ENCODE data around the gene NOL9.
A peak's percentile ranks its signal among the peaks of the same experiment; 100 is the strongest.

NOL9 gene

DNA sequence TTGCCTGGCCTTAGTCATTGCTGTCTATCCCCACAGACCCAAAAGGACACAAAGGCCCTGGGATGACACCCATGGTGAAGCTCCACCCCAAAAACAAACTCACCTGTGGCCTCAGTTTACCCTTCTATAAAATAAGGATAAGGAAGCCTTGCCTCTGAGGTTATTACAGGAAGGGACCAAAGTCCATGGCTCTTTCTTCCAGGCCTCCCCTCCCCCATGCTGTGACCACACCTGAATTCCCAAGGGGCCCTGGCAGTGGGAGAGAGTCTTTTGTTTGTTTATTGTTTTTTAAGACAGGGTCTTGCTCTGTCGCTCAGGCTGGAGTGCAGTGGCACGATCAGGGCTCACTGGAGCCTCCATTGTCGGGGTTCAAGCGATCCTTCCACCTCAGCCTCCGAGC is 77.8 kb downstream of the NOL9 start:
- no peak overlapping the region for H3K27ac Mint-ChIP-seq
- H3K4me3 Mint-ChIP-seq = no peak overlapping the region
- peaks cover 4% of the 10 kb centered on the region for H3K4me1 Mint-ChIP-seq (ENCODE audit: low read depth)
- H3K27me3 Mint-ChIP-seq = no peaks in the 10 kb centered on the region
- DNase-seq = no peak
- H3K9me3 Mint-ChIP-seq = no peaks in the 10 kb centered on the region
- no peaks in the 10 kb centered on the region for H3K36me3 Mint-ChIP-seq (ENCODE audit: low read depth)

- Mint-ChIP-seq H3K27ac (no peak overlapping the region), H3K36me3 (ENCODE audit: low read depth) (no peaks in the 10 kb centered on the region), H3K4me1 (ENCODE audit: low read depth) (peaks cover 4% of the 10 kb centered on the region), H3K9me3 (no peaks in the 10 kb centered on the region), H3K4me3 (no peak overlapping the region), H3K27me3 (no peaks in the 10 kb centered on the region)
- peak; percentile 87 for DNase-seq
Measured at GRCh38 chr1:6475381-6476133, 78.8 kb downstream of the NOL9 start.

DNA sequence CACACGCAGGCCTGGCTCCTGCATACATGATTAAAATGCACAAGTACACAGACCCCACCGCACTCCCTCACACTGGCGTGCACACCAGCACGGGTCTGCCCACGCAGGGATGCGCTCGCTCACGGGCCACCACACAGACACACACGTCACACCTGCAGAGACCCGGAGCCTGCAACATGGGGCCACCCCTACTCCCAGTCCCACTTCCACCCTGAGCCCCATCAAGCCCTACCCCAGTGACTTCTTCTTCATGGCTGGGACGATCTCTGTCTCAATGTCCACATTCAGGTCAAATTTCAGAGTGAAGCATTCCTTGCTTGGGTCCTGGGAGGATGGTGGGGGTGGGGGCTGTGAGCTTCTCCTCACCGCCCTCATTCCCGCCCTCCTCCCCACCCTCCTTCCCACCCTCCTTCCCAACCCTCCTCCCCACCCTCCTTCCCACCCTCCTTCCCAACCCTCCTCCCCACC is 79.5 kb downstream of the NOL9 start:
- no peak overlapping the region for H3K27ac Mint-ChIP-seq
- H3K27me3 Mint-ChIP-seq = no peaks in the 10 kb centered on the region
- no peak for DNase-seq
- H3K9me3 Mint-ChIP-seq = no peaks in the 10 kb centered on the region
- no peak overlapping the region for H3K4me3 Mint-ChIP-seq
- peaks cover 4% of the 10 kb centered on the region for H3K4me1 Mint-ChIP-seq (ENCODE audit: low read depth)
- H3K36me3 Mint-ChIP-seq (ENCODE audit: low read depth) = no peaks in the 10 kb centered on the region

GRCh38 chr1:6473974-6474814 is 80.1 kb downstream of the NOL9 start:
- Mint-ChIP-seq H3K4me1 (ENCODE audit: low read depth) (peaks cover 4% of the 10 kb centered on the region), H3K36me3 (ENCODE audit: low read depth) (no peaks in the 10 kb centered on the region), H3K27me3 (no peaks in the 10 kb centered on the region), H3K4me3 (no peak overlapping the region), H3K9me3 (no peaks in the 10 kb centered on the region), H3K27ac (no peak overlapping the region)
- no peak for DNase-seq

DNA sequence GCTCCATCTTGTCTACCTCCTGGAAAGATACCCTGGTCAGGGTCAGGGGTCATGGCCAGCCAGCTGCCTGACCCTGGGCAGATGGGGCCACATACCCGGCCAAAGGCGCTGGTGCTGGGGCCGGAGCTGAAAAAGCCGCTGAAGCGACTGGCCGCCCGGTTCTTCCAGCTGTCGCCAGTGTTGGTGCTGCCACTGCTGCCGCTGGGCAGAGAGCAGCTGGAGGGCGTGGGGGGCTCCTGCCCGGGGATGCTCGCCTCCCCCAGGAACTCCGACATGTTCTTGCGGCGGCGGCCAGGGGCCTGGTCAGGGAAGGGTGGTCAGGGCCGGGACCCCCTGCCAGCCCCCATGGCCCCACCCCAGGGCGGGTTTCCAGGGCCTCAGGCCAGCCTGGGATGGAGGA is 81.2 kb downstream of the NOL9 start:
- peaks cover 4% of the 10 kb centered on the region for H3K4me1 Mint-ChIP-seq (ENCODE audit: low read depth)
- no peaks in the 10 kb centered on the region for H3K27me3 Mint-ChIP-seq
- H3K4me3 Mint-ChIP-seq = no peak overlapping the region
- no peak for DNase-seq
- no peak overlapping the region for H3K27ac Mint-ChIP-seq
- no peaks in the 10 kb centered on the region for H3K9me3 Mint-ChIP-seq
- H3K36me3 Mint-ChIP-seq (ENCODE audit: low read depth) = no peaks in the 10 kb centered on the region

DNA sequence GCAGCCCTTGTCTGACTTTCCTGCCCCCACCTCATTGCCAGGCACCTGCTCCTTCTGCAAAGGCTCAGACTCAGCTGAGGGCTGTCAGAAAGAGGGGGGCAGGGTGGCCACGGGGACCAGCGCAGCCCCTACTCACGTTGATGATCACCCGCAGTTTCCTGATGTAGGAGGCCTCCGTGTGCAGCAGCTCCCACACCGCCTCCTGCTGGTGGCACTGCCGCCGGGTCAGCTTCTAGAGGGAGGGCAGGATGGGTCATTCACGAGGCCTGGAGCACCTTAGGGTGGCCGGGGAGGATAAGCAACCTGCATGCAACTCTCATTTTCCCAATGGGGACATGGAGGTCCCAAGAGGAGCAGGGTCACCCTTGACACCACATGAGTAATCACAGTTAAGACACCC is 81.9 kb downstream of the NOL9 start:
- no peaks in the 10 kb centered on the region for H3K36me3 Mint-ChIP-seq (ENCODE audit: low read depth)
- no peak overlapping the region for H3K27ac Mint-ChIP-seq
- H3K4me1 Mint-ChIP-seq (ENCODE audit: low read depth) = peaks cover 4% of the 10 kb centered on the region
- no peak overlapping the region for H3K4me3 Mint-ChIP-seq
- no peaks in the 10 kb centered on the region for H3K27me3 Mint-ChIP-seq
- DNase-seq = no peak
- no peaks in the 10 kb centered on the region for H3K9me3 Mint-ChIP-seq

DNA sequence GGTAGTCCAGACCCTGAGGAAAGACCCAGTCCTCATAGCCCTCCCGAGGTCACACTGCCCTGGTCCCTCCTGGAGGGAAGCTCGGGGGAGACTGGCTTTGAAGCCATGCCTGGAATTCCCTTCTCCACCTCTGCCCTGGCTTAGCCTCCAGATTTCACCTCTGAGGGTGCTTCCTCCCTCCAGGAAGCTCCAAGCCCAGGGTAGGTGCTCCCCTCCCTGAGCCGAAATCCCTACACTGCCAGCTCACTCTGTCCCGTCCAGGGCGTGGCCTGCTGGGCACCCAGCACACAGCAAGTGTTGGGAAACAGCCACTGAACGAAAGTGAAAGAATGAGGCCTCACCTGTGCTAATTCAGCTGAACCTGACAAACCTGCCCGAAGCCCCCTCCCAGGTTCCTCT is 82.3 kb downstream of the NOL9 start:
- no peak overlapping the region for H3K4me3 Mint-ChIP-seq
- H3K36me3 Mint-ChIP-seq (ENCODE audit: low read depth) = no peaks in the 10 kb centered on the region
- no peaks in the 10 kb centered on the region for H3K9me3 Mint-ChIP-seq
- H3K27ac Mint-ChIP-seq = no peak overlapping the region
- H3K27me3 Mint-ChIP-seq = no peaks in the 10 kb centered on the region
- peaks cover 4% of the 10 kb centered on the region for H3K4me1 Mint-ChIP-seq (ENCODE audit: low read depth)
- DNase-seq = no peak

Measured in activated T-cell treated with anti-CD3 and anti-CD28 coated beads, Interleukin-2, amount 50 U/mL, for 24 hours (primary cell).